HG02763 (cell line): ENCODE data around the gene PSKH1.

Experiments used
- ATAC-seq: cut with Tn5 transposase; IDR thresholded peaks from one replicate; pipeline ENCODE4 v1.9.1; 2021; ENCODE audit warnings: mild to moderate bottlenecking, moderate library complexity; ENCODE audit not compliant: unreplicated experiment

PSKH1 gene

DNA sequence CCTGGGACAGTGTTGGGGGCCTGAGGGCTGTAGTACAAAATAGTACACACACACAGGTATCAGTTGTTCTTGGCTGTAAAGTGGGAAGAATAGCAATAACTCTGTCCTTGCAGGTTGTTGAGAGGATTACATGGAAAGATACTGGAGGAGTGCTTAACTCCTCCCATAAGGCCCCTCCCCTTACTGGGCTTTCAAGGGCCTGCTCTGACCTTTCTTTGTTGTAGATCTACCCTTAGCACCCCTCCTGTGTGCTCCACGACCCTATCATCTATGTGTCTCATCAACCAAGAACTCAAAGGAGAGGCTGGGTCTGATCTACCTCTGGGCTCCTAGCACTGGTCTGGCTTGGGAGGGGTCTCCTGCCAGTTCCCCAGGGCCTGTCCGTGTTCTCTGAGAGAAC is 28.5 kb upstream of the PSKH1 start:
- no peak for ATAC-seq

DNA sequence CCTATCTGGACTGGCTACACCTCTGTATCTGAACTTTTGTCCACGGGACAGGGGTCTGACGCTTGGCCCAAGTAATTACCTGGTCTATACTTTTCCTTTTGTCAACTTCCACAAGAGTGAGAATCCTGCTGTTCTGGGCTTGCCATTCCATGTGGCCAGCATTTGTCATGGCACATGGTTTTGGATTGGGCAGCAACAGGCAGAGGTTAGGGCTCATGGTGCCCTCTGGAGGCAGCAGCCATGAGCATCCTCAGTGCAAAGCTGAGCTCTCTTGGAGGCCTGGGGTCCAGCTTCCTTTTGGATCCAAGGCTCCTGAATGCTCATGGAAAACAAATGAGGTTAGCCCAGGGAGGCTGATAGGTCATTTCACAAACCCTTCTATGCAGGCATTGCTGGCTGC is 27.7 kb upstream of the PSKH1 start:
- ATAC-seq: no peak

DNA sequence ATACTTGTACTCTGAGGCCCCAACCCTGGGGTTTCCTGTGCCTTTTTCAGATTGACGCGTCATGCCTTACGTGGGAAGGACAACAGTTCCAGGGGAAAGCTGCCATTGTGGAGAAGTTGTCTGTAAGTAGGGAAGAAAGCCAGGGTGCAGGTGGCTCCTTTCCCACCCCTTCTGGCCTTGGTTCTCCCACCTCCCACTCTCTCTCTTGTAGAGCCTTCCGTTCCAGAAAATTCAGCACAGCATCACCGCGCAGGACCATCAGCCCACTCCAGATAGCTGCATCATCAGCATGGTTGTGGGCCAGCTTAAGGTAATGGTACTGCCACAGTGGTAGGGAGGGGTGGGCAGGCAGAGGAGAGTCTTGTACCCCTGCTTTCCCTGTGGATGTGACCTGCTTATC is 24.8 kb upstream of the PSKH1 start:
- no peak for ATAC-seq

DNA sequence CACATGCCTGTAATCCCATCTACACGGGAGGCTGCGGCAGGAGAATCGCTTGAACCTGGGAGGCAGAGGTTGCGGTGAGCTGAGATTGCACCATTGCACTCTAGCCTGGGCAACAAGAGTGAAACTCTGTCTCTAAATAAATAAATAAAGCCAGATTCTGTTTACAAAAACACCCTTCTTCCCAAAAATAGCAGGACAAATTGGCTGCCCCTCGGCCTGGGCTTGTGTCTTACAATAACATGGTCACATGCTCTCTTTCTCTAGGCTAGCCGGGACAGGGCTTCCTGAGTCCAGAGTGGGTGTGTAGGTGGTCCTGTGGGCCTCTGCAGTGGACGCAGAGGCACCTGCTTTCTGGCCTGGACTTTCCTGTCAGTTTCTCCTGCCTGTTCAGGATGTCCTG is 23.4 kb upstream of the PSKH1 start:
- no peak for ATAC-seq

DNA sequence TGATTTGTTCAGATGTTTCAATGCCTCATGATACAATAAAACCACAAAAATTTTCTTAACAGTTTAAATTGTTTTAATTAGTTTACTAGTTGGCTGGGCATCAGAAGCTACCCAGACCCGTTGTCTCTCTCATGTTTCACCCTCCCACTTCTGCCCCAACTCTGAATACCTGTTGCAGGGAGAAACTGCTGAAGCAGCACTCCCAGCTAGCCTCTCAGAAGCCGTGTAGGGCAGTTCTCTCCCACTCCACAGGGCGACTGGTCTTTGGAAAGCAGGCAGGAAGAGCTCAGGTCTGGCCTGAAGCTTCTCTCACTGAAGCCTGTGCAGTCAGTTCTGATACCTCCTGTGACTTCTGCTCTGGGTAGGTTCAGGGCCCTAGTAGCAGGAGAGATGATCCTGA is 21.8 kb upstream of the PSKH1 start:
- no peak for ATAC-seq

DNA sequence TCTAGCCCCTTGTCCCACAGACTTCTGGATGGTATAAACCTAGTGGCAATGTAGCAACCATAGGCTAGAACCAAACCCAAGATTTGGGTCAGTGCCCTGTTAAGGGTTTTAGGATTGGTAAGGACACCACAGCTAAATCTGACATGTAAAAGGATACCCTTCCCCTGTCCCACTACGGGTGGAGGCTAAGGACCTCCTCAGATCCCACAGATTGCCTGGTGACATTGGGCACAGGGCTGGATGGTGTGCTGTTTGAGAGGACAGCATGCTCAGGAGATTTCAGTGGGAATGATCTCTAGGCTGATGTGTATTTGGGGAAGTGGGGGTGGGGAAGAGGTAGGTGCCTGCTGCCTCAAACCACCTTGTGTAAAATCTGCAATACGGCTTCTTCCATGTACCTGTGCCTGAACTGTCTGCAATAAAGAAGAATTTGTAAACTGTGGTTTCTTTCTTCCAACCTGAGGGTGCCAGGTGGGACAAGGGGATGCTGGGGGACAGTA is 20.9 kb upstream of the PSKH1 start:
- no peak for ATAC-seq

DNA sequence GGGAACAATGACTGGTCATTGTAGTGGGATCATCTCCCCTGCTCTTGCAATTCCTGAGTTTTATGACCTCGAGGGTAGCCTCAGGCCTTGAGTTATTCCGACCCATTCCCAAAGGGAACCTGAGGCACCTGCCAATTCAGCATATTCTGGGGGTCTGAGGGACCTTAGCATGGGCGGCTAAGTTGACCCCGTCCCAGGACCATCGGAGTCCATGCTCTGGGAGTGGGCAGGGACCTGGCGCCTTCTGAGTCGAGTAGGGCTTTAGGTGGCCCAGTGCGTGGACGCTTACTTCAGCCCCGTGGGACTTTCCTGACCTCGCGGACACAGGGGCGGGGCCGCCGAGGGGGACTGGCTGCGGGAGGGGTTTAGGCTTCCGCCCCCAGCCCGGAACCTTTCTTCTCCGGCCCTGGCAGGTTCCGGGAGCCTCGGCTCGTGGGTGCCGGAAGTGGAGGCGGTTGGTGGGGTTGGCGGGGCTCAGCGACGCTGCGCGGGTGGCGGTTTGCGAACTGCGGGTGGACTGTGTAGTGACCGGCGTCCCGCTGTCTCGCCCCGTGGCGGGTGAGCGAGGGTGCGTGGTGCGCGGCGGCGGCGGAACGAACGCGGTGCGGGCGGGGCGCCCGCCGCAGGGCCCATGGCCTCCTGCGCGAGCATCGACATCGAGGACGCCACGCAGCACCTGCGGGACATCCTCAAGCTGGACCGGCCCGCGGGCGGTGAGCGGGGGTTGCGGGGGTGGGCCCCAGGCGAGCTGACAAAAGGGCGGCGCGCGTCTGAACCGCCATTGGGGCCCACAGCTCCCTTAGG is 20.2 kb upstream of the PSKH1 start, which contains the start of gene EDC4:
Gene EDC4, plus strand, starts transcription at position 422 of the 804 bp plus-strand sequence. Its CDS starts 210 bp downstream, at position 632.
- no peak for ATAC-seq

DNA sequence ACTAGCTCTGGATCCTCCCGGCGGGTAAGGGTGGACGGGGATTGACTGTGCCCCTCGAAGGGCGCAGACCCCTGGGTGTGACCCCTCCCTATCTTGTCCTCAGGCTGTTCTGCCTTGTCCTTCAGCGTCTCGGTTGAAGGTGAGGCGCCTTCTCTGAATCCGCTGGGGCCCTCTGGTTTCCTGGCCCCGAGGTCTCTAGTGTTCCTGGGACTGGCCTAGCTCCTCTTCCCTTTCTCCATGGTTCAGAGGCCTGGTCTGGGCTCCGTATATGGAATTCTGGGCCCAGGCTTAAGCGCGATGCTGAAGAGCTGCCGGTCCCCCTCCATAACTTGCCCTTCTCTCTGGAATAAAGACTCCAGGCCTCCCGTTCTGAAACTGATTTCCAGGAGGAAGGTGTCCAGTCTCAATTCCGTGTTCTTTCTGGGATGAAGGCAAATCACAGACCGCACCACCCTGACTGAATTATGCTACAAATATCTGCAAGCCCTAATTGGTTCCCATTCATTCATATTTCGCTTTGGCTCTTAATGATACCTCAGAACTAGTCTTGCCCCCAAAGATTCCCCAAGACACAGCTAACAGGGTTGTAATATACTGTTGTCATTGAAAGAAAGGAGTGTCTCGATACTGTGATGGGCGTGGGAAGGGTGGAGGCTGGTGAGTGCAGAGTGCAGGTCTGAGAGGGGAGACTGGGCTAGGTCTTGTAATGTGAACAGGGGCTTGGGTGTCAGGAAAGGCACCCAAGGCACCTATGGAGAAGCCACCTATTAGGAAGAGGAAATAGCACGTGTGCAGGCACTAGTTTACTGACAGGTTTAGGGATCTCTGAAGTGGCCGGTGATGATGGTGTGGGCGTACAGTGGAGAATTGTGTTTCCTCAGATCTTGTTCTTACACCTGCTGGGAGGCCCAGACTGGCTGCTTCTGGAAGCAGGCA is 19.4 kb upstream of the PSKH1 start:
- no peak for ATAC-seq

DNA sequence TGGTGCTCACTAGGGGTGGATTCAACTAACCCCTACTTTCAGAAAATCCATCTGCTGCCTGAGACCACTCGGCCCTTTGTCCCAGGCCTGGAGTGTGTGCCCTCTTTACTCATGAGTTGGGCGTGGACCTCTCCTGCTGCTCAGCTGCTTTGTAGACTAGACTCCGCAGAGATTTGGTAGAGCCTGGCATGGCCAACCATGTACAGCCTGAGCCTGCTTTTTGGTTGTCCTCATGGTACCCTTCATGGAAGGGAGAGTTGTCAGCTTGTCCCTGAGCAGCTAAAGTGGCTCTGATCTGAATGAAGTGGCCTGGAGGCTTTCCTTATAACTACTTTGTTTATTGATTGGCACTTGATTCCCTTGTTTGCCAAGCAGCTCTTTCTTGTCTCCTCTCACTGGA is 18.7 kb upstream of the PSKH1 start:
- no peak for ATAC-seq

DNA sequence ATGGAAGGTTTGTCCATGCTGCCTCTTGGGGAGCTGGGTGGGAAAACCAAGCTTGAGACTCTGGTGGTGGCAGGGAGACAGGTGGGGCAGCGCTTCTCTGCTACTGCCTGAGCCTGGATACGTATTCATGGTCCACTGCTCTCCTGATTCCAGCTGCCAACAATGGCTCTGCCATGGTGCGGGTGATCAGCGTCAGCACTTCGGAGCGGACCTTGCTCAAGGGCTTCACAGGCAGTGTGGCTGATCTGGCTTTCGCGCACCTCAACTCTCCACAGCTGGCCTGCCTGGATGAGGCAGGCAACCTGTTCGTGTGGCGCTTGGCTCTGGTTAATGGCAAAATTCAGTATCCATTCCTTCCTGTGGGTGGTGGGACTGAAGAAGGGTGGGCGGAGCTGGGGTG is 16.0 kb upstream of the PSKH1 start:
- no peak for ATAC-seq

DNA sequence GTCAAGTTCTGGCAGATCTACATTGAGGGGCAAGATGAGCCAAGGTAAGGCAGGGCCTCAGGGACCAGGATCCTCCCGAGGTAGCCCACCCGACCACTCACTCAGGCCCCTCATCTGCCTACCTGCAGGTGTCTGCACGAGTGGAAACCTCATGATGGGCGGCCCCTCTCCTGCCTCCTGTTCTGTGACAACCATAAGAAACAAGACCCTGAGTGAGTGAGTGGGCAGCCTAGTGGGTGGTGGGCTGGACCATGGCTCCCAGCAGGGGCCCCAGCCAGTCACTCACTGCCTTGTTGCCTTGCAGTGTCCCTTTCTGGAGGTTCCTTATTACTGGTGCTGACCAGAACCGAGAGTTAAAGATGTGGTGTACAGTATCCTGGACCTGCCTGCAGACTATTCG is 14.8 kb upstream of the PSKH1 start:
- no peak for ATAC-seq

DNA sequence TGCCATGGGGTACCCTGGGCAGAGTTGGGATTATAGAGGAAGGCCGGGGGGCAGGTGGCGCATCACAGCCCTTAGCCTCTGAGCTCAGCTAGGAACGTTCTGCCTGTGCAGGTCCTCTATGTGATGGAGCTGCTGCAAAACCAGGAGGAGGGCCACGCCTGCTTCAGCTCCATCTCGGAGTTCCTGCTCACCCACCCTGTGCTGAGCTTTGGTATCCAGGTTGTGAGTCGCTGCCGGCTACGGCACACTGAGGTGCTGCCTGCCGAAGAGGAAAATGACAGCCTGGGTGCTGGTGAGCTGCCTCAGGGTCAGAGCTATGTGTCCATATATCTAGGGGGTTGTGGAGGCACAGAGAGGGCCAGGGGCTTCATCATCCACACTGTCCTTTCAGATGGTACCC is 14.2 kb upstream of the PSKH1 start:
- no peak for ATAC-seq

DNA sequence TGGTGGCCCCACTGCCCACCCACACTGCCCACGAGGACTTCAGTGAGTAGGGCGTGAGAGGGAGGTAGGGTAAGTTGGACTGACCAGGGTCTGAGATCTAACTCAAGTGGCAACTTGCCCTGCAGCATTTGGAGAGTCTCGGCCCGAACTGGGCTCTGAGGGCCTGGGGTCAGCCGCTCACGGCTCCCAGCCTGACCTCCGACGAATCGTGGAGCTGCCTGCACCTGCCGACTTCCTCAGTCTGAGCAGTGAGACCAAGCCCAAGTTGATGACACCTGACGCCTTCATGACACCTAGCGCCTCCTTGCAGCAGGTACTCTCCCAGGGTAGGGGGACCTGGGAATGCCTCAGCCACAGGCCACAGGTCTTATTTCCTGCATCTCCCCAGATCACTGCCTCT is 13.6 kb upstream of the PSKH1 start:
- no peak for ATAC-seq

DNA sequence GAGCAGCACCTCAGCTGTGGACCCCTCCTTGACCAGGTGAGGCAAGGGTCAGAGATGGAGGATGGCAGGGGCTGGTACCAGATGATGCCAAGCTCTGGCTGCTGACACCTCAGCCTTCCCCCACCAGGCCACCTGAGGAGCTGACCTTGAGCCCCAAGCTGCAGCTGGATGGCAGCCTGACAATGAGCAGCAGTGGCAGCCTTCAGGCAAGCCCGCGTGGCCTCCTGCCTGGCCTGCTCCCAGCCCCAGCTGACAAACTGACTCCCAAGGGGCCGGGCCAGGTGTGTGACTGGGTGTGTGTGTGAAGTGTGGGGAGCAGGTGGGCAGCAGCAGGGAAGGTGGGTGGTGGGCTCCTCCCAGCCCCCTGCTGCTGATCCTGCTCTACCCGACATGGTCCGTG is 13.1 kb upstream of the PSKH1 start:
- ATAC-seq: no peak

DNA sequence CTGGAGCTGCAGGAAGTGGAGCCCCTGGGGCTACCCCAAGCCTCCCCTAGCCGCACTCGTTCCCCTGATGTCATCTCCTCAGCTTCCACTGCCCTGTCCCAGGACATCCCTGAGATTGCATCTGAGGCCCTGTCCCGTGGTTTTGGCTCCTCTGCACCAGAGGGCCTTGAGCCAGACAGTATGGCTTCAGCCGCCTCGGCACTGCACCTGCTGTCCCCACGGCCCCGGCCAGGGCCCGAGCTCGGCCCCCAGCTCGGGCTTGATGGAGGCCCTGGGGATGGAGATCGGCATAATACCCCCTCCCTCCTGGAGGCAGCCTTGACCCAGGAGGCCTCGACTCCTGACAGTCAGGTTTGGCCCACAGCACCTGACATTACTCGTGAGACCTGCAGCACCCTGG is 12.5 kb upstream of the PSKH1 start:
- no peak for ATAC-seq

DNA sequence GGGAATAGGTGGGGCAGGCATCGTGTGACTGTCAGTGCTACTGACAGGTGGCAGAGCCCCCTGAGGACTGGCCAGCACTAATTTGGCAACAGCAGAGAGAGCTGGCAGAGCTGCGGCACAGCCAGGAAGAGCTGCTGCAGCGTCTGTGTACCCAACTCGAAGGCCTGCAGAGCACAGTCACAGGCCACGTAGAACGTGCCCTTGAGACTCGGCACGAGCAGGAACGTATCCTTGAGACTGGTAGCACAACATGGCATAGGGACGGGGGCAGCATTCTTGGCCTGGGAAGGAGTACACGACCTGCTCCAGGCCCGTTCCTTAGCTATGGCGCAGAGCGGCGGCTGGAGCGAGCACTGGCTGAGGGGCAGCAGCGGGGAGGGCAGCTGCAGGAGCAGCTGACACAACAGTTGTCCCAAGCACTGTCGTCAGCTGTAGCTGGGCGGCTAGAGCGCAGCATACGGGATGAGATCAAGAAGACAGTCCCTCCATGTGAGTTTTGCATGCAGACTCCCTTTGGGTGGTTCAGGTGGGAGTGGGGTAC is 11.4 kb upstream of the PSKH1 start:
- no peak for ATAC-seq

DNA sequence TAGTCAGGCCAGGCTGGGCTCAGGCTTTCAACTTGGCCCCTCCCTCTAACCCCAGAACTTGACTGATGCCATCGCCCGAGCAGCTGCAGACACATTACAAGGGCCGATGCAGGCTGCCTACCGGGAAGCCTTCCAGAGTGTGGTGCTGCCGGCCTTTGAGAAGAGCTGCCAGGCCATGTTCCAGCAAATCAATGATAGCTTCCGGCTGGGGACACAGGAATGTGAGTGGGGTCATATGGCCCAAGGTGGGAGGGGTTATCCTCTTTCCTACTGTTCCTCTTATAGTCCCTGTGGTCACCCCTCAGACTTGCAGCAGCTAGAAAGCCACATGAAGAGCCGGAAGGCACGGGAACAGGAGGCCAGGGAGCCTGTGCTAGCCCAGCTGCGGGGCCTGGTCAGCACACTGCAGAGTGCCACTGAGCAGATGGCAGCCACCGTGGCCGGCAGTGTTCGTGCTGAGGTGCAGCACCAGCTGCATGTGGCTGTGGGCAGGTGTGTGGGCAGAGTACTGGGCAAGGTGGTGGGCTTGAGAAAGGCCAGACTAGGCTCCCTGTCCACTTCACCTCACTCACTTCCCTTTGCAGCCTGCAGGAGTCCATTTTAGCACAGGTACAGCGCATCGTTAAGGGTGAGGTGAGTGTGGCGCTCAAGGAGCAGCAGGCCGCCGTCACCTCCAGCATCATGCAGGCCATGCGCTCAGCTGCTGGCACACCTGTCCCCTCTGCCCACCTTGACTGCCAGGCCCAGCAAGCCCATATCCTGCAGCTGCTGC is 10.5 kb upstream of the PSKH1 start:
- no peak for ATAC-seq

DNA sequence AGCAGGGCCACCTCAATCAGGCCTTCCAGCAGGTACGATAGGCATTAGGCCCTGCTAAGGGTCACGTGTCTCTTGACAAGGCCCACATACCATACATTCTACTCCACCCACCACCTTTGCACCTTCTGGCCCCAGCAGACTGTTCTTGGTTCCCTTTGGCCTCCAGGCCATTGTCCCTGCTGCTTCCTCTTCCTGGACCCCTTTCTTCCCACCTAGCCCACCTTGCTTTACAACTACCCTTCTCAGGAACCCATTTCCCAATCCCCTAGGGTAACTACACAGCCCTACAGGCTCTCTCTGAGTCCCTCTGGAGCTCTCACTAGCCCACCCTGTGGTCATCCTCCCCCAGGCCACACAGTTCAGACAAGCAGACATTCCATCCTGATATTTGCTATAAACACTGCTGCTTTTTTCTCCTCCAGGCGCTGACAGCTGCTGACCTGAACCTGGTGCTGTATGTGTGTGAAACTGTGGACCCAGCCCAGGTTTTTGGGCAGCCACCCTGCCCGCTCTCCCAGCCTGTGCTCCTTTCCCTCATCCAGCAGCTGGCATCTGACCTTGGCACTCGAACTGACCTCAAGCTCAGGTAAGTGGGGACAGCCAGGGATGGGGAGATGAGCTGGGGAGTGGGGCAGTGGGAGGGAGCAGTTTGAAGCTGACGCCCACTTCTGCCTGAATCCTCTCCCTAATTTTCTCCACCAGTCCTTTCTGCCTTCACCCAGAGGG is 9.7 kb upstream of the PSKH1 start:
- ATAC-seq: no peak

DNA sequence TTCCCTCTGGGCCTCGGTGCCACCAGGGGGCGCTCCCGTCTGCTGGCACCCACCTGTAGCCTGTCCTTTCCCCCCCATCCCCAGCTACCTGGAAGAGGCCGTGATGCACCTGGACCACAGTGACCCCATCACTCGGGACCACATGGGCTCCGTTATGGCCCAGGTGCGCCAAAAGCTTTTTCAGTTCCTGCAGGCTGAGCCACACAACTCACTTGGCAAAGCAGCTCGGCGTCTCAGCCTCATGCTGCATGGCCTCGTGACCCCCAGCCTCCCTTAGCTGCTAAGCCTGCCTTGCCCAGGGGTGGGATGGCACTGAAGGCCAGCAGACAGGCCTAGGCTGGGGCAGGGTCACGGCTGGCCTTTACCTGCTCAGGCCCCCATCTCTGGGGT is 9.2 kb upstream of the PSKH1 start:
- no peak for ATAC-seq

DNA sequence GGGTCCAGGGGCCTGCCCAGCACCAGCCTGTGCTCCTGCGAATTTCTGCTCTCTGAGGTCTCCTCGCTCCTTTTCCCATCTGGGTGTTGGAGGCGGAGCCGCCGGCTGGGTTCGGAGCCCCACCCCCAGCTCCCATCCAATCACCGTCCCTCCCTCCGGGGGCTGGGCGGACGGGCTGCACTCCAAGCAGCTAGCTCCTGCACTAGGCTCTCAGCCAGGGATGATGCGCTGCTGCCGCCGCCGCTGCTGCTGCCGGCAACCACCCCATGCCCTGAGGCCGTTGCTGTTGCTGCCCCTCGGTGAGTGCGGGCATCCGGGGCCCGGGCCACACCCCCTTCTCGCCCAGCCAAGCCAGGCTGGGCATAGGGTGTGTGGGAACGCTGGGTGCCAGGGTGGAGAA is 8.4 kb upstream of the PSKH1 start, which contains the start of gene NRN1L:
Gene NRN1L, plus strand, starts transcription at position 202 of the 400 bp plus-strand sequence. Its CDS starts 19 bp downstream, at position 221.
- ATAC-seq: no peak
